ENCODE data around the gene COPG2.

DNA sequence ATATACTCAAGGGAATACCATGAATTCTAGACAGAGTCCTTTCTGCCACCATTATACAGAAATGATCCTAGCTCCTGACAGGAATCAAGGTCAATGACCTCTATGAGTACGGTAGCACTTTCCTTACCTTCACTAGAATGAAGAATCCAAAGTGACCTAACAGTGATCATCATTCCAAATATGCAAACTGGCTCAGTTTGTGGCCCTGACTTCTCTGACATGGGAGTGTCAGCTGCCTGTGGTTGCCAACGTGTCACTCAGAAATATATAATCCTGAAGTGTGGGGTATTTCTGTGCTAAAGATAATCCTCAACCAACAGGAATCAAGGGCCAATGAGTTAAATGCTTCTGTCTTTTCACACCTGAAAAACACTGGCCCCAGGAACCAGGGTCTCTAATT is 45.7 kb downstream of the COPG2 start:
- TF ChIP-seq, protein P1, sequence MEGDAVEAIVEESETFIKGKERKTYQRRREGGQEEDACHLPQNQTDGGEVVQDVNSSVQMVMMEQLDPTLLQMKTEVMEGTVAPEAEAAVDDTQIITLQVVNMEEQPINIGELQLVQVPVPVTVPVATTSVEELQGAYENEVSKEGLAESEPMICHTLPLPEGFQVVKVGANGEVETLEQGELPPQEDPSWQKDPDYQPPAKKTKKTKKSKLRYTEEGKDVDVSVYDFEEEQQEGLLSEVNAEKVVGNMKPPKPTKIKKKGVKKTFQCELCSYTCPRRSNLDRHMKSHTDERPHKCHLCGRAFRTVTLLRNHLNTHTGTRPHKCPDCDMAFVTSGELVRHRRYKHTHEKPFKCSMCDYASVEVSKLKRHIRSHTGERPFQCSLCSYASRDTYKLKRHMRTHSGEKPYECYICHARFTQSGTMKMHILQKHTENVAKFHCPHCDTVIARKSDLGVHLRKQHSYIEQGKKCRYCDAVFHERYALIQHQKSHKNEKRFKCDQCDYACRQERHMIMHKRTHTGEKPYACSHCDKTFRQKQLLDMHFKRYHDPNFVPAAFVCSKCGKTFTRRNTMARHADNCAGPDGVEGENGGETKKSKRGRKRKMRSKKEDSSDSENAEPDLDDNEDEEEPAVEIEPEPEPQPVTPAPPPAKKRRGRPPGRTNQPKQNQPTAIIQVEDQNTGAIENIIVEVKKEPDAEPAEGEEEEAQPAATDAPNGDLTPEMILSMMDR (IDR thresholded peaks at IDR 0.05): no peak
- TF ChIP-seq EZH2 (IDR thresholded peaks at IDR 0.05; ENCODE audit: borderline replicate concordance, insufficient read depth, low read depth, low read length, poor library complexity, severe bottlenecking): no peak

Measured in B cell (primary cell).